Measurements from ENCODE around the gene GABRP. TPM values are rescaled to one million over a fixed set of nuclear protein-coding genes. Genes with fewer than 3 reads are reported as not detected.

Gene GABRP
- polyA plus RNA-seq, 2 of the 4 experiments (the other 2 are of a cell fraction) = not detected

GRCh38 chr5:170788626-170789304 lies 5.2 kb downstream of the GABRP start:
- TF ChIP-seq RNF2 (IDR thresholded peaks at IDR 0.05; ENCODE audit: borderline replicate concordance, low read depth) (no peak), GATA3 (IDR thresholded peaks at IDR 0.05; ENCODE audit: borderline replicate concordance) (no peak), REST (IDR thresholded peaks at IDR 0.05) (no peak), JUN (IDR thresholded peaks at IDR 0.05) (no peak), ELK1 (IDR thresholded peaks at IDR 0.05; ENCODE audit: low read depth, low read length) (no peak), ESRRA (IDR thresholded peaks at IDR 0.05; ENCODE audit: borderline replicate concordance, low read length) (no peak), HEYL (CRISPR knock-in tag; IDR thresholded peaks at IDR 0.05) (no peak), EHMT2 (IDR thresholded peaks at IDR 0.05; ENCODE audit: low read depth) (no peak), RFX5 (IDR thresholded peaks at IDR 0.05) (no peak), NPAS2 (CRISPR knock-in tag; IDR thresholded peaks at IDR 0.05; ENCODE audit: borderline replicate concordance) (no peak), NR3C1 (IDR thresholded peaks at IDR 0.05) (no peak)
- no peak overlapping the region for H3K4me2 ChIP-seq
- 53% methylated on average over 11 of the region's 11 CpGs for WGBS (ENCODE audit: missing lambda C conversion rate)
- H3K4me1 ChIP-seq = no peaks in the 10 kb centered on the region
- ChIA-PET CTCF (interaction anchor here (0.6 to 10.9 kb wide), 9 partner anchors 9 to 553 kb away, joined by 3 to 240 read pairs (median 5); no protein-coding TSS in a partner anchor), POLR2A (no interaction called here)
- H3K9me3 ChIP-seq = no peaks in the 10 kb centered on the region
- FAIRE-seq (no peak), ATAC-seq (no peak), DNase-seq (ENCODE audit: low read depth in 1 of 2, low spot score in 1 of 2) (no peak)
- no peak overlapping the region for H3K4me3 ChIP-seq
- H3K27ac ChIP-seq = no peak overlapping the region

- ChIA-PET CTCF (interaction anchor here (0.8 to 10.9 kb wide), 32 partner anchors 8 to 653 kb away, joined by 3 to 240 read pairs (median 5); partner anchors contain the start of gene GABRP), POLR2A (interaction anchor here (1.0 to 1.1 kb wide), 2 partner anchors 45 to 154 kb away, joined by 3 to 6 read pairs; no protein-coding TSS in a partner anchor)
- ATAC-seq = peak; percentile 87 to 95
- DNase-seq (ENCODE audit: low read depth in 1 of 2, low spot score in 1 of 2) = peak; percentile 53 to 66
- Histone ChIP-seq H3K4me3 (no peak overlapping the region), H3K27ac (no peak overlapping the region), H3K4me2 (no peak overlapping the region), H3K9me3 (no peaks in the 10 kb centered on the region), H3K4me1 (no peaks in the 10 kb centered on the region)
- TF ChIP-seq CTCF (IDR thresholded peaks at IDR 0.05) = peak; percentile 73
- no peak for TF ChIP-seq BCL3 (IDR thresholded peaks at IDR 0.05)
- TF ChIP-seq RAD21 (conservative IDR thresholded peaks at IDR 0.05 in 1 of 2, IDR thresholded peaks at IDR 0.05 in 1 of 2) = peak; percentile 84 to 85
- peak; percentile 91 for TF ChIP-seq SMC3 (IDR thresholded peaks at IDR 0.05)
- TF ChIP-seq CBX2 (IDR thresholded peaks at IDR 0.05; ENCODE audit: borderline replicate concordance, low read depth) = no peak
- WGBS (ENCODE audit: missing lambda C conversion rate) = 30% methylated on average over 7 of the region's 7 CpGs
- FAIRE-seq = peak; percentile 77
These were observed 7.9 kb downstream of the GABRP start for GRCh38 chr5:170791325-170791954.
